HG03442 (cell line): ENCODE results near the gene CAPN3.

ENCODE experiments used
- ATAC-seq: cut with Tn5 transposase; IDR thresholded peaks from one replicate; pipeline ENCODE4 v1.9.1; 2021; ENCODE audit warnings: mild to moderate bottlenecking, moderate library complexity; ENCODE audit not compliant: unreplicated experiment

CAPN3 gene

GRCh38 chr15:42449770-42450424 lies 90.6 kb downstream of the CAPN3 start:
- no peak for ATAC-seq

GRCh38 chr15:42450425-42450790 lies 91.1 kb downstream of the CAPN3 start:
- no peak for ATAC-seq

- ATAC-seq, result no peak
Observed at GRCh38 chr15:42453826-42454225, 94.5 kb downstream of the CAPN3 start.

- no peak for ATAC-seq
Observed at GRCh38 chr15:42456531-42456930, 97.2 kb downstream of the CAPN3 start.

GRCh38 chr15:42456971-42457370 lies 97.7 kb downstream of the CAPN3 start:
- ATAC-seq, result no peak

GRCh38 chr15:42457445-42458442 lies 98.4 kb downstream of the CAPN3 start:
- no peak for ATAC-seq

GRCh38 chr15:42461261-42461660 lies 102.0 kb downstream of the CAPN3 start:
- ATAC-seq, result no peak
